Measurements from ENCODE around the gene KCNQ2. TPM values are rescaled to one million over a fixed set of nuclear protein-coding genes. Genes with fewer than 3 reads are reported as not detected.

KCNQ2 gene
- total RNA-seq, 4 donors from 2014 or later: not detected

- TF ChIP-seq, protein P1, sequence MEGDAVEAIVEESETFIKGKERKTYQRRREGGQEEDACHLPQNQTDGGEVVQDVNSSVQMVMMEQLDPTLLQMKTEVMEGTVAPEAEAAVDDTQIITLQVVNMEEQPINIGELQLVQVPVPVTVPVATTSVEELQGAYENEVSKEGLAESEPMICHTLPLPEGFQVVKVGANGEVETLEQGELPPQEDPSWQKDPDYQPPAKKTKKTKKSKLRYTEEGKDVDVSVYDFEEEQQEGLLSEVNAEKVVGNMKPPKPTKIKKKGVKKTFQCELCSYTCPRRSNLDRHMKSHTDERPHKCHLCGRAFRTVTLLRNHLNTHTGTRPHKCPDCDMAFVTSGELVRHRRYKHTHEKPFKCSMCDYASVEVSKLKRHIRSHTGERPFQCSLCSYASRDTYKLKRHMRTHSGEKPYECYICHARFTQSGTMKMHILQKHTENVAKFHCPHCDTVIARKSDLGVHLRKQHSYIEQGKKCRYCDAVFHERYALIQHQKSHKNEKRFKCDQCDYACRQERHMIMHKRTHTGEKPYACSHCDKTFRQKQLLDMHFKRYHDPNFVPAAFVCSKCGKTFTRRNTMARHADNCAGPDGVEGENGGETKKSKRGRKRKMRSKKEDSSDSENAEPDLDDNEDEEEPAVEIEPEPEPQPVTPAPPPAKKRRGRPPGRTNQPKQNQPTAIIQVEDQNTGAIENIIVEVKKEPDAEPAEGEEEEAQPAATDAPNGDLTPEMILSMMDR (IDR thresholded peaks at IDR 0.05; ENCODE audit: low read depth): no peak
Observed at GRCh38 chr20:63415647-63416391, 56.6 kb downstream of the KCNQ2 start.

DNA sequence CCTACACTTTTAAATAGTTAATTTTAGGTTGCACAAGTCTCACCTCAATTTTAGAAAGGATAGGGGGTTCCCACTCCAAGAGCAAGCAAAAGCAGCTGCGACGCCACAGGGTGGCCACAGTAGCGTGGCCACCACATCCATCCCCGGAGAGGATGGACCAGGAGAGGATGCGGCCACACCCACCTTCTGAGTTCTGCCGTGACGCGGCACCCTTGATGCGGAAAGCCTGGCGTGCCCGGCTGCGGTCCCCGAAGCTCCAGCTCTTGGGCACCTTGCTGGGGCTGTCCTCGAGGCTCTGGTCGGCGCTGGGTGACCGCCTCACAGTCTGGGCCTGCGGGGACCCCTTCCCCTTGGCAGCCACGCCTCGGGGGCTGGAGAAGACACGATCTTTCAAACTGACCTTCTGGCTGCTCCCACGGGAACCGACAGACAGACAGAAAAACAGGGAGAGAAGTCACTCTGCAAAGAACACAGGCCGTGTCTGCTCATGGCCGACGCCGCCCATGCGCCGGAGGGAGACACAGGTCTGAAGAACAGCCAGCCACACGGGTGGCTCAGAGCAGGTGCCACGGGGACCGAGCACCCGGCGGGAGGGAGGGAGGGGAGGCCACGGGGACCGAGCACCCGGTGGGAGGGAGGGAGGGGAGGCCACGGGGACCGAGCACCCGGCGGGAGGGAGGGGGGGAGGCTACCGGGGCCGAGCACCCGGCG lies 57.6 kb downstream of the KCNQ2 start:
- TF ChIP-seq, protein P1 (IDR thresholded peaks at IDR 0.05; ENCODE audit: low read depth): no peak

GRCh38 chr20:63413963-63414684 lies 58.3 kb downstream of the KCNQ2 start:
- TF ChIP-seq, protein P1 (IDR thresholded peaks at IDR 0.05; ENCODE audit: low read depth): no peak

GRCh38 chr20:63413323-63413722 lies 59.1 kb downstream of the KCNQ2 start:
- TF ChIP-seq, protein P1 (IDR thresholded peaks at IDR 0.05; ENCODE audit: low read depth): no peak

- TF ChIP-seq, protein P1 (IDR thresholded peaks at IDR 0.05; ENCODE audit: low read depth): no peak
Observed at GRCh38 chr20:63412889-63413288, 59.6 kb downstream of the KCNQ2 start.

DNA sequence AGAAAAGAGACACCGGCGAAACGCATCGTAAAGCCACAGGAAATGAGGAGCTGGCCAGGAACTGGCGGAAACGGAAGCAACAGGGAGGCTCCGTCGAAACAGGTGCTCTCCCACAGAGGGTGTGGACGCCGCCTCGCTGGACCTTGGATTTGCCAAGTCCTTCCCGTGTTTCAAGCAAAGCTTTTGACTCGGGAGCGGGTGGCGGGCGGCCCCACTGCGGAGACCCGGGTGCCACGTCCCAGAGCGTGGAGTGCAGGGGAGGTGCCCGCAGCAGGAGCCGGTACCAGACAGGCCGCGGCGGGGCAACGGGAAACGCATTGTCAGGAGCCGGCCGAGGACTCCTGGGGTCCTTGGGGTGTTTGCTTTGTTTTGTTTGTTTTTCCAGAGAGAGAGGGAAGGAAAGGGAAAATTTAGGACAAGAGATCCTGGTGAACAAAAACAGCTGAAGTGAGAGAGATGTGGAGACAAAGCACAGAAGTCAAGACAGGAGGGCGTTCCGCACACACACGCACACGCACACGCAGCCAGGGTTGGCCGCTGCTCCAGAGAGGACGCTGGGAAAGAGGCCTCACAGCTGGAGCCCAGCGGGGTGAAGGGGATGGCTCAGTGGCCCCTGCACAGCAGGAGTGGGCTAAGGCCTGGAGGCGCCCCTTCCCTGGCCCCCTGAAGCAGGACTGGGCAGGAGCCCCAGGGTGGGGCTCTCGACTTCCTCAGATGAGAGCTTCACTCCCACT lies 60.4 kb downstream of the KCNQ2 start:
- TF ChIP-seq, protein P1 (IDR thresholded peaks at IDR 0.05; ENCODE audit: low read depth): no peak

Measured in subcutaneous adipose tissue (tissue), 4 donors.